K562 (cell line): ENCODE data around the gene ULK1. TPM values are rescaled to one million over a fixed set of nuclear protein-coding genes. Genes with fewer than 3 reads are reported as not detected.

Source experiments
- ATAC-seq: fragments of 200-7000 bp; cut with Tn5 transposase; 3 replicates; pipeline ENCODE4 v1.9.1; 2020; ENCODE audit warnings: moderate library complexity
- BruUV-seq: library from RNA; stranded (reverse); fragments of 400-500 nt; replicated peaks from 2 replicates; lab custom pipeline; 2021; lab: Mats Ljungman, UMichigan
- CTCF ChIA-PET: fragments of 300-600 bp; formaldehyde crosslinking; extraction: SDS; loops from one replicate; lab custom pipeline; 2021; ENCODE audit warnings: low intra/inter-chr PET ratio; lab: Yijun Ruan, JAX
- POLR2A ChIA-PET: fragments of 300-600, 350-650 bp; sonication (Branson Sonifier 250); formaldehyde crosslinking; extraction: SDS; loops from one replicate; lab custom pipeline; 2021; ENCODE audit warnings: antibody characterized with exemption, inconsistent platforms; lab: Yijun Ruan, JAX
- DNase-seq, 4 experiments: peaks; one replicate each; pipeline versions ENCODE4 v3.0.0 to v3.0.0-alpha.2; 2011 to 2018; ENCODE audit warnings: low spot score in 3 of 4, mixed read lengths in 3 of 4; ENCODE audit errors: extremely low read depth in 1 of 4
- FAIRE-seq: peaks from 2 replicates; lab custom pipeline; 2011; peaks lifted over from hg19 to GRCh38; lab: Jason Lieb, UNC
- H2AFZ ChIP-seq: 2 replicates; pipeline ENCODE4 v1.6.0; 2011; ENCODE audit warnings: low read depth, low read length, control low read depth, inconsistent platforms
- H3K27ac ChIP-seq: fragments of 200-600 bp; 3 replicates; pipeline ENCODE4 v1.8.0; 2011; ENCODE audit warnings: low read depth, mild to moderate bottlenecking, control low read depth, inconsistent platforms, low read length, moderate library complexity, mixed read lengths; ENCODE audit errors: extremely low read depth
- H3K27me3 ChIP-seq, 2 experiments: fragments of 300-600 bp in 1 of 2; 2 replicates in 1 of 2; 3 replicates in 1 of 2; pipeline versions ENCODE4 v1.6.0 to v1.8.0; 2011; ENCODE audit warnings: inconsistent platforms in 2 of 2, low read length in 2 of 2, mild to moderate bottlenecking in 1 of 2, mixed read lengths in 1 of 2, moderate library complexity in 1 of 2; ENCODE audit not compliant: control insufficient read depth in 2 of 2, insufficient read depth in 2 of 2
- H3K36me3 ChIP-seq: fragments of 300-600 bp; 3 replicates; pipeline ENCODE4 v1.8.0; 2011; ENCODE audit warnings: mild to moderate bottlenecking, low read length, inconsistent platforms; ENCODE audit not compliant: control insufficient read depth, insufficient read depth
- H3K4me1 ChIP-seq, 2 experiments: fragments of 200-600 bp in 1 of 2; replicated peaks in 1 of 2; 2 replicates in 1 of 2; 3 replicates in 1 of 2; pipeline versions ENCODE4 v1.5.1 to v1.8.0; 2011; ENCODE audit warnings: inconsistent platforms in 2 of 2, low read length in 2 of 2, mild to moderate bottlenecking in 1 of 2, mixed read lengths in 1 of 2, moderate library complexity in 1 of 2; ENCODE audit not compliant: control insufficient read depth in 2 of 2, insufficient read depth in 2 of 2
- H3K4me2 ChIP-seq: 2 replicates; pipeline ENCODE4 v1.6.1; 2011; ENCODE audit warnings: low read length, control low read depth, inconsistent platforms, mixed read lengths; ENCODE audit not compliant: insufficient read depth
- H3K4me3 ChIP-seq: fragments of 200-600 bp; sonication (generic), shearing (Covaris generic); 2 replicates; pipeline ENCODE4 v1.5.1; 2016; ENCODE audit warnings: control low read depth, inconsistent platforms
- H3K79me2 ChIP-seq: fragments of 200-600 bp; 3 replicates; pipeline ENCODE4 v1.8.0; 2011; ENCODE audit warnings: low read length, inconsistent platforms; ENCODE audit not compliant: control insufficient read depth, insufficient read depth
- H3K9ac ChIP-seq, 2 experiments: 2 replicates each; pipeline versions ENCODE4 v1.6.0 to v1.6.1; 2011; ENCODE audit warnings: low read depth in 2 of 2, low read length in 2 of 2, control low read depth in 1 of 2, inconsistent platforms in 1 of 2, mild to moderate bottlenecking in 1 of 2, mixed read lengths in 1 of 2; ENCODE audit not compliant: insufficient read depth in 1 of 2
- H3K9me1 ChIP-seq: one replicate; pipeline ENCODE4 v1.6.0; 2011; ENCODE audit warnings: inconsistent platforms, mild to moderate bottlenecking, low read length, moderate library complexity; ENCODE audit not compliant: control insufficient read depth, insufficient read depth
- H3K9me3 ChIP-seq: replicated peaks from 2 replicates; pipeline ENCODE4 v1.5.1; 2011; ENCODE audit warnings: low read depth, low read length, inconsistent platforms; ENCODE audit not compliant: control insufficient read depth, insufficient read depth
- H4K20me1 ChIP-seq: replicated peaks from 2 replicates; pipeline ENCODE4 v1.6.1; 2011; ENCODE audit warnings: low read length, inconsistent platforms, mixed read lengths; ENCODE audit not compliant: control insufficient read depth, insufficient read depth
- C11orf30 ChIP-seq: fragments of 450-650 bp; IDR thresholded peaks from 2 replicates; pipeline ENCODE4 v1.6.1; 2016; ENCODE audit warnings: low read depth, mild to moderate bottlenecking
- CHCHD3 ChIP-seq: fragments of 250-450 bp; sonication (Bioruptor Pico); IDR thresholded peaks from 2 replicates; pipeline ENCODE4 v2.1.2; 2022; ENCODE audit warnings: mild to moderate bottlenecking
- HDAC2 ChIP-seq: fragments of 450-650 bp; IDR thresholded peaks from 2 replicates; pipeline ENCODE4 v1.6.1; 2016; ENCODE audit warnings: mild to moderate bottlenecking
- HOXB6 ChIP-seq: fragments of 250-450 bp; sonication (Bioruptor Pico); IDR thresholded peaks from 2 replicates; pipeline ENCODE4 v1.5.1; 2022; ENCODE audit warnings: mild to moderate bottlenecking, borderline replicate concordance
- MLLT1 ChIP-seq, 2 experiments: fragments of 450-650 bp; IDR thresholded peaks; 2 replicates each; pipeline ENCODE4 v1.6.1; 2016
- PCBP1 ChIP-seq: fragments of 200-400 bp; formaldehyde crosslinking; IDR thresholded peaks from 2 replicates; pipeline ENCODE4 v1.6.1; 2018; ENCODE audit warnings: mild to moderate bottlenecking, low read depth, low read length; ENCODE audit not compliant: poor library complexity, severe bottlenecking
- POLR2G ChIP-seq: fragments of 200-400 bp; formaldehyde crosslinking; IDR thresholded peaks from 2 replicates; pipeline ENCODE4 v1.6.1; 2017; ENCODE audit warnings: low read depth, mild to moderate bottlenecking, antibody characterized with exemption, low read length, moderate library complexity
- RUNX1 ChIP-seq: sonication (generic); IDR thresholded peaks from 2 replicates; pipeline ENCODE4 v1.6.1; 2016; ENCODE audit warnings: antibody characterized with exemption, low read depth
- SP1 ChIP-seq: sonication (generic); formaldehyde crosslinking; IDR thresholded peaks from 2 replicates; pipeline ENCODE4 v1.8.1; 2022; ENCODE audit warnings: mild to moderate bottlenecking, missing genetic modification reagents
- ZEB2 ChIP-seq: fragments of 450-650 bp; IDR thresholded peaks from 2 replicates; pipeline ENCODE4 v1.6.1; 2016
- ZNF263 ChIP-seq: sonication (generic); formaldehyde crosslinking; IDR thresholded peaks from 2 replicates; pipeline ENCODE4 v1.8.0; 2022; ENCODE audit warnings: mild to moderate bottlenecking, missing genetic modification reagents, borderline replicate concordance
- ZNF778 ChIP-seq: fragments of 450-650 bp; formaldehyde crosslinking; IDR thresholded peaks from 2 replicates; pipeline ENCODE4 v1.4.0; 2020; ENCODE audit warnings: mild to moderate bottlenecking, moderate library complexity
- WGBS: fragments of 100-300 bp; shearing (Covaris generic); methylation state at CpG from one replicate; pipeline ENCODE4 v1.1.6; 2016; ENCODE audit warnings: low coverage, mixed read lengths; ENCODE audit not compliant: insufficient coverage; ENCODE audit errors: missing lambda C conversion rate; 5-methylcytosine and 5-hydroxymethylcytosine counted together
- in situ Hi-C: fragments of 300-500 bp; cut with MboI; formaldehyde crosslinking; loops from 4 replicates; pipeline ENCODE4 v1.15.0; 2018; ENCODE audit warnings: inconsistent platforms, mixed read lengths
- intact Hi-C: fragments of 100-400 bp; cut with micrococcal nuclease; formaldehyde crosslinking; loops from 2 replicates; pipeline ENCODE4 v1.14.2; 2022
- polyA plus RNA-seq, 8 experiments: library from polyadenylated mRNA; depleted of rRNA in 4 of 8; stranded (reverse) in 5 of 8; unstranded in 3 of 8; fragments of >200 nt; fragmentation: Nextera tagmentation in 2 of 8; fragmentation: Illumina TruSeq in 1 of 8; extraction: Ambion mirVana in 2 of 8; extraction: Trizol in 1 of 8; gene quantifications; 2 replicates each; pipeline versions ENCODE4 v1.2.1 to v1.2.3, GENCODE V29; 2011 to 2014; ENCODE audit warnings: inconsistent platforms in 1 of 8, missing spikeins in 1 of 8
- total RNA-seq, 7 experiments: library from RNA; depleted of rRNA in 6 of 7; stranded (reverse); fragments of >200 nt in 6 of 7; fragmentation: Illumina TruSeq in 2 of 7; extraction: Trizol in 2 of 7; gene quantifications; 2 replicates each; pipeline versions ENCODE4 v1.2.1 to v1.2.3, GENCODE V29; 2011 to 2021; ENCODE audit warnings: low replicate concordance in 1 of 7

Gene ULK1
- total and polyA plus RNA-seq, 9 of the 15 experiments (the other 6 are each of a cell fraction or from before 2014, with no cell fraction given) = 0.15 to 29.4 (median 2.5) TPM

DNA sequence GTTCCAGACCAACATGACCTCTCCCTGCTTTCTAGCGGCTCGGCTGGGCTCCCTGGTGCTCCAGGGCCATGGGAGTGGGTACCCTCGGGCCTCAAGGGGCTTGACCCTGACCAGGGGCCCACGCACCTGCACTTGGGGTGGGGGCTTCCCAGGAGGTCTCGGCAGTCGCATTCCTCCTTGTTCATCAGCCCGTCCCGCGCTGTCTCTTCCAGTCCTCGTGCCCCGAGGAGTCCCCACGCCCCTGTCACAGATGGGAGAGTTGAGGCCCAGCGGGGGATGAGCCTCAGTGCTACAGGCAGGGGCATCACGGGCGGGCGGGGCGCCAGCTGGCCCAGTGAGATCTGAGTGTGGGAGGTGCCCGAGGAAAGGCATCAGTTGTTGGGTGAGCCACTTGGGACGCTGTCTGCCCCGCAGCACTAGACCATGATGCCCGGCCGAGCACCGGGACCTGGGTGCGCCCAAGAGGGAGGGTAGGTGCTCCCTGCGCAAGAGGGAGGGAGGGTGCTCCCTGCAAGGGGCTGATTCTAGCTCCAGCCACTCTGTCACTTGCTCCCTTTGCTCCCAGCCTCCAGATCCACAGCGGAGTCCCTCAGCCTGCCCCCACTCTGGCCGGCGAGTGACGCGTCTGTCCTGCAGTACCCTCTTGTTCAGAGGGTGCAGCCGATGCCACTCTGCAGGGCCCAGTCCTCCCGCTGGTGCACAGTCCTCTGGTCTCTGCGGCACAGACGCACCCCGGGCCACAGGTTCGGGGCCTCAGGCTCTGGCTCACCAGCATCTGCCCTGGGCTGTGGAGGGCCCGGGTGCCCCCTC lies 42.5 kb upstream of the ULK1 start:
- intact Hi-C loops = loop anchor here (5.0 kb wide), 1 partner anchor 150 kb away; no protein-coding TSS in a partner anchor
- no peaks in the 10 kb centered on the region for H3K27me3 ChIP-seq
- H3K9ac ChIP-seq = no peak overlapping the region
- TF ChIP-seq PCBP1 (peak; percentile 35), SP1 (CRISPR knock-in tag) (no peak), ZNF778 (CRISPR knock-in tag) (no peak), ZEB2 (no peak), HDAC2 (no peak), RUNX1 (no peak), POLR2G (peak; percentile 4; the same call in 1 of the 2 replicates), C11orf30 (no peak), HOXB6 (CRISPR knock-in tag) (no peak), ZNF263 (peak; percentile 87), MLLT1 (IDR thresholded peaks at IDR 0.05) (no peak), CHCHD3 (CRISPR knock-in tag) (no peak)
- H3K9me3 ChIP-seq = no peaks in the 10 kb centered on the region
- ATAC-seq (no peak), DNase-seq (no peak), FAIRE-seq (no peak)
- H3K27ac ChIP-seq = no peak overlapping the region
- H2AFZ ChIP-seq = no peak overlapping the region
- ChIA-PET CTCF (no interaction called here), POLR2A (no interaction called here)
- H3K36me3 ChIP-seq = no peaks in the 10 kb centered on the region
- in situ Hi-C loops = no loop called here
- peaks cover 0 to 71% of the 10 kb centered on the region in 2 experiments; a peak in 2 of 5 replicates for H3K4me1 ChIP-seq
- H3K4me3 ChIP-seq = no peak overlapping the region
- no peaks in the 10 kb centered on the region for H4K20me1 ChIP-seq
- no peaks in the 10 kb centered on the region for H3K9me1 ChIP-seq
- no TSS peak for BruUV-seq
- no peak overlapping the region for H3K4me2 ChIP-seq
- H3K79me2 ChIP-seq = no peaks in the 10 kb centered on the region
- 69% methylated on average over 23 of the region's 37 CpGs for WGBS
